Activated T-cell treated with anti-CD3 and anti-CD28 coated beads, Interleukin-2, amount 50 U/mL, for 48 hours (primary cell): ENCODE data around the gene U2SURP.
"Not testable (repeated sequence)": the region's sequence is repeated elsewhere in the genome, so short reads cannot be mapped to it uniquely, and the experiment has no call there.

Source experiments
- DNase-seq, 2 experiments: peaks; one replicate each; pipeline ENCODE4 v3.0.0-alpha.2; 2020

The U2SURP gene

GRCh38 chr3:143024351-143024960 is 23.1 kb downstream of the U2SURP start:
- DNase-seq: no peak

GRCh38 chr3:143031327-143031726 is 30.0 kb downstream of the U2SURP start:
- DNase-seq: no peak

DNA sequence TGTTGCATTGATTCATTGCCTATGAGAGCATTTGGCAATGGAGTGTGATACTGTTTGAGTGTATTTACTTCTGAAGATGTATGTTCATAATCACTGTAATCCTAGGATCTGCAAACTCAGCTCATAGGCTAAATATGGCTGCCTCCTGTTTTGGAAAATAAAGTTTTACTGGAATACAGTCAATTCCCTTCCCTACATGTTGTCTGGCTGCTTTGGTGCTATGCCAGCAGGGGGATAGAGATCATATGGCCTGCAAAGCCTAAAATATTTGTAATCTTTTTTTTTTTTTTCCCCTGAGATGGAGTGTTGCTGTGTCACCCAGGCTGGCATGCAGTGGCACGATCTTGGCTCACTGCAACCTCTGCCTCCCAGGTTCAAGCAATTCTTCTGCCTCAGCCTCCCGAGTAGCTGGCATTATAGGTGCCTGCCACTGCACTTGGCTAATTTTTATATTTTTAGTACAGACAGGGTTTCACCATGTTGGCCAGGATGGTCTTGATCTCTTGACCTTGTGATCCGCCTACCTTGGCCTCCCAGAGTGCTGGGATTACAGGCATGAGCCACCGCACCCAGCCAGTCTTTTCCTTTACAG is 30.5 kb downstream of the U2SURP start:
- DNase-seq: not testable (repeated sequence)

GRCh38 chr3:143035466-143036211 is 34.3 kb downstream of the U2SURP start:
- no peak for DNase-seq

DNA sequence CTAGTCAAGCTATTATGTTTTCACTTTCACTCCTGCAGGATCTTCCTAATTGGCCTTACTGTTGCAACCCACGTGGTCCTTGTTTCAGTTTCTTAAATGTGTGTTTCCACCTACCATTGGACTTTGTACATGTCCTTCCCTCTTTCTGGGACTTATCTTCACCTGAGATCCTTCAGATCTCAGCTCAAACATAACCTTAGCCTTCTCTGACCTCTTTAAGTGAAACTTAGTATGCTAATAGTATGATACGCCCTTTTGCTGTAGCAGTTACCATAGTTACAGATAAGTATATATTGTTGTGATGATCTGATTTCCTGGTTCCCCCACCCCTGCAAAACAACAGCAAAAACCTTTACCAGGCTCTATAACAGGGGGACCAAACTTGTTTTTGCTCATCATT is 35.2 kb downstream of the U2SURP start:
- no peak for DNase-seq

- no peak for DNase-seq
Observed at GRCh38 chr3:143037867-143038266, 36.5 kb downstream of the U2SURP start.

DNA sequence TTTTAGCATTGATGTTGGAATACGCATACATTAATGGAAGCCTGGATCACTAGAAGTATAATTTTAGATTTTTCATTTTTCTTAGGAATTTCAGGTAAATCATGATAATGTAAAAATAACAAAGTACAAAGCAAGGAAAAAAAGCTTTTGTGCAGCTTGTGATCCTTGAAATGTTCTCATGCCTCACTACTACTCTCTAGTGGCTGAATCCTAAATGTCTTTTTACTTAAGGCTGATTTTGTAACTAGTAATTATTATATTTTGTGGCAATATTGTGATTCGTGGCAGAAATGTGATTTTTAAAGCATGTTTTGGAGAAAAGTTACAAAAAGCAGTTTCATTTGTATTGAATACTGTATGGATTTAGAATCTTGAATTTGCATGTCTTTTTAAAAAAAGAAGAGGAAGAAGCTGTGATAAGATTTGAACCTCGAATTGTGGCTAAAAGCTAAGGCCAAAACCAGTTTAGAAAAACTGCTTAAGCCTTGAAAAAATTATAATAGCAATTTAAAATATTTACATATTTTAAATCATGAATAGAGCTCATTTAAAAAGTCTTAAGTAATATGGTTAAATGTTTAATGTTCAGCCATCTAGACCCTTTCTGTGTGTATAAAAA is 39.0 kb downstream of the U2SURP start:
- no peak for DNase-seq

GRCh38 chr3:143041903-143042302 is 40.5 kb downstream of the U2SURP start:
- DNase-seq: no peak

- DNase-seq: no peak
Observed at GRCh38 chr3:143045639-143046038, 44.3 kb downstream of the U2SURP start.

GRCh38 chr3:143046075-143046474 is 44.7 kb downstream of the U2SURP start:
- not testable (repeated sequence) for DNase-seq

- no peak for DNase-seq
Observed at GRCh38 chr3:143054011-143054410, 52.6 kb downstream of the U2SURP start.

DNA sequence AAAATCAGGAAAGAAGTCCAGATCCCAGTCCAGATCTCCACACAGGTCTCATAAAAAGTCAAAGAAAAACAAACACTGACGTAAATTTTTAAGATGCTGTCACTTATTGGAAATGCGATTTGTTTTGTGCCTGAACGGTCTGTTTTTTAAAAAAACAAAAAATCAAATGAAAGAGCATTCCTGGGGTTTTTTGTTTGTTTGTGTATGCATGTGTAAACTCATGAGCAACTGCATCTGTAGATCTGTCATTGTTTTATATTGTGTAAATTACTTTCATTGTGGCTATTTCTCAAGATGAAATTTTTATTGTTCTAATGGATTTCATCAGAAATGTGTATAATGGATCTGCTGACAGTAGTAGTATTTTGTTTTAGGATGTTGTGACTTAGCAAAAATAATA is 55.0 kb downstream of the U2SURP start:
- DNase-seq: no peak

- DNase-seq: no peak
Observed at GRCh38 chr3:143060906-143061305, 59.5 kb downstream of the U2SURP start.

DNA sequence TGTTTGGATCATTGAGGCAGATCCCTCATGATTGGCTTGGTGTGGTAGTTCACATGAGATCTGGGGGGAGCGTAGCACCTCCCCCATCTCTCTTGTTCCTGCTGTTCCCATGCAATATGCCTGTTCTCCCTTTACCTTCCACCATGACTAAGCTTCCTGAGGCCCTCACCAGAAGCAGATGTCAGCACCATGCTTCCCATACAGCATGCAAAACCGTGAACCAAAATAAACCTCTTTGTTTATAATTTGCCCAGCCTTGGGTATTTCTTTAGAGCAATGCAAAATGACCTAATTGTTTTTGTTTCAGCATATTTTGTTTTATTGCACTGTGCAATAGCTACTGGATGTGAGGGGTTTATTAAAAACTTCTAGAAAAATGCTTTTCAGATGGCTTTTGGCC is 61.6 kb downstream of the U2SURP start:
- no peak for DNase-seq

DNA sequence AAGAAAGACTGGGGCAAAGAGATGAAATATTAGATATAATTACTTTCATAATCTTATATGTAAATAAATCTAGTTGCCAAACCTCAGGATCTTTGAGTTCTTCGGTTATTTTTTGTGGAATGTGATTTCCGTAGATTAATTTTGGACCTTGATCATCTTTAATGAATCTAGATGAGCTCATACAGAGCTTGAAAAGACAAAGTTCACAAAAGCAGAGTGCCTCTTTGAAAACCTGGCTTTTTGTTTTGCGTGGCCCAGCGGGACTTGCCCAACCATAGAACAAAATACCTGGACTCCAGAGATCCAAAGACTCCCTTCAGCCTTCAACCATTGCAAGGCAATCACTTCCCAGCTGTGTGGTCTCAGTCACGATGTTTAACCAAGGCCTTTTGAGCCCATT is 63.4 kb downstream of the U2SURP start:
- DNase-seq: no peak

GRCh38 chr3:143065364-143065763 is 64.0 kb downstream of the U2SURP start:
- DNase-seq: no peak

GRCh38 chr3:143066033-143066432 is 64.7 kb downstream of the U2SURP start:
- no peak for DNase-seq

GRCh38 chr3:143067201-143067600 is 65.8 kb downstream of the U2SURP start:
- DNase-seq: no peak

GRCh38 chr3:143068059-143068458 is 66.7 kb downstream of the U2SURP start:
- DNase-seq: no peak

- DNase-seq: no peak
Observed at GRCh38 chr3:143070977-143071551, 69.7 kb downstream of the U2SURP start.

DNA sequence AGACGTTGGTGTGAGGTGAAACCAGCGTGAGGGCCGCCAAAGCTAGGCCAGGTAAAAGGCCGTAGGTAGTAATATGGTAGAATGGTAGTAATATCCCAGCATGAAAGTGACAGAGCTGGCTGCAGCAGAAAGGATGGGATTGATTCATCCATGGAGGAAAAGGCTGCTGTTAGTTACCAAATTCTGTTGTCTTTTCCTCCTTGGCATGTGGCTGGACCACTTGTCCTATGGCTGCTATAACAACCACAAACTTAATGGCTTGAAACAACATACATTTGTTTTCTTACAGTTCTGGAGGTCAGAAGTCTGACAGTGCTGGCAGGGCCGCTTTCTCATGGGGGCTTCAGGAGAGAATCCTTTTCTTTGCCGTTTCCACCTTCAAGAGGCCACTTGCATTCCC is 70.4 kb downstream of the U2SURP start:
- DNase-seq: no peak

- DNase-seq: not testable (repeated sequence)
Observed at GRCh38 chr3:143072298-143073020, 71.1 kb downstream of the U2SURP start.

GRCh38 chr3:143073541-143073940 is 72.2 kb downstream of the U2SURP start:
- not testable (repeated sequence) for DNase-seq
